SU-DHL-6 (cell line): ENCODE results near the gene HDAC10.

Experiments
- H2AFZ ChIP-seq: fragments of 200-600 bp; sonication (generic); 2 replicates; pipeline ENCODE4 v1.6.1; 2014; ENCODE audit warnings: low read depth, mild to moderate bottlenecking, moderate library complexity, mixed read lengths, antibody characterized with exemption, low read length; ENCODE audit not compliant: severe bottlenecking
- H3F3A ChIP-seq: fragments of 200-600 bp; shearing (Covaris generic); 2 replicates; pipeline ENCODE4 v1.6.0; 2016; ENCODE audit warnings: antibody characterized with exemption, mild to moderate bottlenecking; ENCODE audit not compliant: insufficient read depth
- H3K27ac ChIP-seq: fragments of 200-600 bp; sonication (generic); 2 replicates; pipeline ENCODE4 v1.5.1; 2016; ENCODE audit warnings: low read depth, mild to moderate bottlenecking, low read length, moderate library complexity, mixed read lengths
- H3K27me3 ChIP-seq: fragments of 200-600 bp; sonication (generic), shearing (Covaris generic); 2 replicates; pipeline ENCODE4 v1.6.0; 2014; ENCODE audit warnings: mild to moderate bottlenecking, low read length
- H3K36me3 ChIP-seq: fragments of 200-600 bp; sonication (generic); 2 replicates; pipeline ENCODE4 v1.6.1; 2014; ENCODE audit warnings: mild to moderate bottlenecking, low read length, mixed read lengths
- H3K4me2 ChIP-seq: fragments of 300-600, 200-600 bp; shearing (Covaris generic), sonication (generic); 2 replicates; pipeline ENCODE4 v1.6.0; 2014; ENCODE audit warnings: low read length, low read depth, mild to moderate bottlenecking; ENCODE audit not compliant: poor library complexity, severe bottlenecking
- H3K4me3 ChIP-seq: fragments of 200-600 bp; sonication (generic); 2 replicates; pipeline ENCODE4 v1.5.1; 2014; ENCODE audit warnings: antibody characterized with exemption, low read length, mild to moderate bottlenecking, mixed read lengths; ENCODE audit not compliant: insufficient read depth, poor library complexity, severe bottlenecking
- H3K79me2 ChIP-seq: fragments of 200-600 bp; sonication (generic); 2 replicates; pipeline ENCODE4 v1.6.1; 2014; ENCODE audit warnings: mild to moderate bottlenecking, low read length, moderate library complexity; ENCODE audit not compliant: insufficient read depth
- H3K9ac ChIP-seq: fragments of 200-600 bp; sonication (generic); 2 replicates; pipeline ENCODE4 v1.7.0; 2014; ENCODE audit warnings: mild to moderate bottlenecking, low read length
- H3K9me2 ChIP-seq: fragments of 200-600 bp; sonication (generic); replicated peaks from 2 replicates; pipeline ENCODE4 v1.6.1; 2014; ENCODE audit warnings: low read length; ENCODE audit not compliant: insufficient read depth
- H3K9me3 ChIP-seq: fragments of 200-600 bp; sonication (generic); 2 replicates; pipeline ENCODE4 v1.6.1; 2014; ENCODE audit warnings: low read length, mixed read lengths; ENCODE audit not compliant: insufficient read depth
- H4K20me1 ChIP-seq: fragments of 200-600 bp; sonication (generic); 2 replicates; pipeline ENCODE4 v1.6.1; 2014; ENCODE audit warnings: low read depth, mild to moderate bottlenecking, antibody characterized with exemption, low read length, moderate library complexity, mixed read lengths
- CTCF ChIP-seq: fragments of 200-600 bp; sonication (generic); IDR thresholded peaks from one replicate; pipeline ENCODE4 v1.5.1; 2017; ENCODE audit warnings: antibody characterized with exemption, mild to moderate bottlenecking, low read length, moderate library complexity; ENCODE audit not compliant: insufficient read depth, poor library complexity, severe bottlenecking
- EZH2phosphoT487 ChIP-seq: fragments of 200-600 bp; sonication (generic), shearing (Covaris generic); conservative IDR thresholded peaks from 2 replicates; pipeline ENCODE4 v1.6.1; 2018; ENCODE audit warnings: mild to moderate bottlenecking, antibody characterized with exemption, low read length, moderate library complexity, mixed read lengths

Gene HDAC10

GRCh38 chr22:50215297-50216054, 35.6 kb downstream of the HDAC10 start:
- TF ChIP-seq EZH2phosphoT487 (no peak), CTCF (no peak)
- Histone ChIP-seq H3K36me3 (peaks cover 6% of the 10 kb centered on the region; the same call in 1 of the 2 replicates), H3K9me3 (no peaks in the 10 kb centered on the region), H2AFZ (no peak overlapping the region), H3F3A (0 out of 2 replicates have a peak, but pooled peaks cover 4% of the 10 kb centered on the region), H4K20me1 (no peaks in the 10 kb centered on the region; the same call in 1 of the 2 replicates), H3K27ac (no peak overlapping the region), H3K4me2 (no peak overlapping the region), H3K9me2 (no peaks in the 10 kb centered on the region), H3K79me2 (peaks cover 15% of the 10 kb centered on the region; the same call in 1 of the 2 replicates), H3K4me3 (no peak overlapping the region), H3K27me3 (no peaks in the 10 kb centered on the region), H3K9ac (no peak overlapping the region)

DNA sequence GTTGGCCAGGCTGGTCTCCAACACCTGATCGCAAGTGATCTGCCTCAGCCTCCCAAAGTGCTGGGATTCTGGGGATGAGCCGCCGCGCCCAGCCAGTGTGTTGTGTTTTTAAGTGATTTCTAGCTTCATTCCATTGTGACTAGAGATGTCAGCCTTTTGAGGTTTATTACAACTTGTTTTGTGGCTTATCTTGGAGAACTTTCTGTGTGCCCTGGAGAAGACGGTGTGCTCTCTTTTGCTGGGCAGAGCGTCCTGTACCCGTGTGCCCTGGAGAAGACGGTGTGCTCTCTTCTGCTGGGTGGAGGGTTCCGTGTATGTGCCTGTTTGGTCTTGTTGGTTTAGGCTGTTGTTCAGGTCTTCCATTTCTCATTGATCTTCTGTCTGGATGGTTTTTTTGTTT, 37.8 kb downstream of the HDAC10 start:
- Histone ChIP-seq H3K4me2 (no peak overlapping the region), H3K4me3 (no peak overlapping the region), H3K27me3 (no peaks in the 10 kb centered on the region), H3K9me2 (no peaks in the 10 kb centered on the region), H4K20me1 (no peaks in the 10 kb centered on the region; the same call in 1 of the 2 replicates), H3K9ac (no peak overlapping the region), H3K9me3 (no peaks in the 10 kb centered on the region), H2AFZ (no peak overlapping the region), H3K79me2 (peaks cover 15% of the 10 kb centered on the region; the same call in 1 of the 2 replicates), H3K27ac (no peak overlapping the region), H3F3A (0 out of 2 replicates have a peak, but pooled peaks cover 4% of the 10 kb centered on the region), H3K36me3 (peaks cover 6% of the 10 kb centered on the region; the same call in 1 of the 2 replicates)
- no peak for TF ChIP-seq CTCF
- TF ChIP-seq EZH2phosphoT487, result no peak

DNA sequence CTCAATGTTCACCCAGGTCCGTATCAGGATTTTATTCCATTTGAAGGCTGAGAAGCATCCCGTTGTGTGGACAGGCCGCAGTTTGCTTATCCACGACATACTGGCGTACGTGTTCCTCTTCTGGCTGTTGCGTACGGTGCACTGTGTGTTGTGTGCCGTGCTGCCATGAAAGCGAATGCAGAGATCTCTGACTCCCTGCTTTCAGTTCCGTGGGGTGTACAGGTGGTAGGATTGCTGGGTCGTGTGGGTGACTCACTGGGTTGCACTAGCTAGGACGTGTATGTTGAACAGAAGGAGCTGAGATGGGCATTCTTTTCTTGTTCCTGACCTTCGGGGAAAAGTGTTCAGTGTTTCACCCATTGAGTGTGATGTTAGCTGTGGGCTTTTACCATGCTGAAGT, 39.9 kb downstream of the HDAC10 start:
- TF ChIP-seq CTCF (no peak), EZH2phosphoT487 (no peak)
- Histone ChIP-seq H2AFZ (no peak overlapping the region), H3K36me3 (peaks cover 6% of the 10 kb centered on the region; the same call in 1 of the 2 replicates), H3K9me2 (no peaks in the 10 kb centered on the region), H3K9me3 (no peaks in the 10 kb centered on the region), H4K20me1 (no peaks in the 10 kb centered on the region; the same call in 1 of the 2 replicates), H3K4me2 (no peak overlapping the region), H3K79me2 (peaks cover 15% of the 10 kb centered on the region; the same call in 1 of the 2 replicates), H3F3A (0 out of 2 replicates have a peak, but pooled peaks cover 4% of the 10 kb centered on the region), H3K27me3 (no peaks in the 10 kb centered on the region), H3K27ac (no peak overlapping the region), H3K4me3 (no peak overlapping the region), H3K9ac (no peak overlapping the region)
